Glutamatergic neuron (in vitro differentiated cells): Measurements from ENCODE around the gene RPS27L. TPM values are rescaled to one million over a fixed set of nuclear protein-coding genes. Genes with fewer than 3 reads are reported as not detected.
A peak's percentile ranks its signal among the peaks of the same experiment; 100 is the strongest.

Experiments used
- DNase-seq: peaks from one replicate; pipeline ENCODE4 v3.0.0; 2022
- H3K27ac Mint-ChIP-seq: one replicate; pipeline ENCODE4 v1.8.0; 2020; ENCODE audit warnings: mild to moderate bottlenecking, mixed read lengths, inconsistent platforms; ENCODE audit not compliant: unreplicated experiment
- H3K27me3 Mint-ChIP-seq: one replicate; pipeline ENCODE4 v1.8.0; 2020; ENCODE audit warnings: mild to moderate bottlenecking, moderate library complexity, mixed read lengths, inconsistent platforms; ENCODE audit not compliant: unreplicated experiment
- H3K36me3 Mint-ChIP-seq: one replicate; pipeline ENCODE4 v1.8.0; 2020; ENCODE audit warnings: mild to moderate bottlenecking, mixed read lengths, inconsistent platforms; ENCODE audit not compliant: unreplicated experiment
- H3K4me1 Mint-ChIP-seq: one replicate; pipeline ENCODE4 v1.8.0; 2020; ENCODE audit warnings: mild to moderate bottlenecking, low read depth, mixed read lengths, inconsistent platforms; ENCODE audit not compliant: unreplicated experiment
- H3K4me3 Mint-ChIP-seq: one replicate; pipeline ENCODE4 v1.8.0; 2020; ENCODE audit warnings: mild to moderate bottlenecking, mixed read lengths, inconsistent platforms; ENCODE audit not compliant: unreplicated experiment
- H3K9me3 Mint-ChIP-seq: one replicate; pipeline ENCODE4 v1.8.0; 2020; ENCODE audit warnings: mild to moderate bottlenecking, moderate library complexity, mixed read lengths, inconsistent platforms; ENCODE audit not compliant: unreplicated experiment
- CTCF ChIP-seq: fragments of 200-600 bp; sonication (generic); IDR thresholded peaks from one replicate; pipeline ENCODE4 v1.5.0; 2021; ENCODE audit not compliant: partially characterized antibody, unreplicated experiment
- total RNA-seq: library from RNA; stranded (reverse); fragmentation: NEBNext Ultra II Directional; extraction: Animal tissue kit (Norgen Biotek cat#: 25700); gene quantifications from one replicate; pipeline ENCODE4 v1.2.1, GENCODE V29; 2021; ENCODE audit not compliant: unreplicated experiment

RPS27L gene
- total RNA-seq, 1 donor from 2014 or later = 128 TPM

- Mint-ChIP-seq H3K27me3 (peaks cover 3% of the 10 kb centered on the region), H3K4me1 (peaks cover 66% of the 10 kb centered on the region), H3K27ac (peak overlapping the region; percentile 79), H3K4me3 (peak overlapping the region; percentile 59), H3K9me3 (no peaks in the 10 kb centered on the region), H3K36me3 (no peaks in the 10 kb centered on the region)
- no peak for TF ChIP-seq CTCF
- DNase-seq = no peak
These were observed 37.7 kb upstream of the RPS27L start for GRCh38 chr15:63194880-63195568.

DNA sequence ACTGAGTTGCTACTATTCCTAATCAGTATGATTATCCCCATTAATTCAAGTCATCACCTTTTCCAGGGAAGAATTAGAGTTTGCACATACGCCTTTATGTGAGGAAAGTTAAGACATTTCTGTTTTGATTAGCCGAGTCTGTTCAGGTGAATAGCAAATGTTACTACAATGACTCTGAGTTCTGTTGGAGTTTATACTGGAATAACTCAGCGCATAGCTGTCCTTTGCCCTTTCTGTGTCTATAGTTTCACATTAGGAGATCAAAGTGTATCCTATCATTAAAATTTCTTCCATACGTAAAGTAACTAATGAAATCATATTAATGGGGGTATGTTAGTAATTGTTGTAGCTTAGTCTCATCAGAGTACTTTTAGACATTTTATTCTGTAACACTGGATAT, 37.0 kb upstream of the RPS27L start:
- peaks cover 62% of the 10 kb centered on the region for H3K4me1 Mint-ChIP-seq
- peak overlapping the region; percentile 43 for H3K4me3 Mint-ChIP-seq
- no peak for TF ChIP-seq CTCF
- DNase-seq = no peak
- H3K27me3 Mint-ChIP-seq = peaks cover 7% of the 10 kb centered on the region
- H3K27ac Mint-ChIP-seq = peak overlapping the region; percentile 44
- no peaks in the 10 kb centered on the region for H3K9me3 Mint-ChIP-seq
- H3K36me3 Mint-ChIP-seq = no peaks in the 10 kb centered on the region

DNA sequence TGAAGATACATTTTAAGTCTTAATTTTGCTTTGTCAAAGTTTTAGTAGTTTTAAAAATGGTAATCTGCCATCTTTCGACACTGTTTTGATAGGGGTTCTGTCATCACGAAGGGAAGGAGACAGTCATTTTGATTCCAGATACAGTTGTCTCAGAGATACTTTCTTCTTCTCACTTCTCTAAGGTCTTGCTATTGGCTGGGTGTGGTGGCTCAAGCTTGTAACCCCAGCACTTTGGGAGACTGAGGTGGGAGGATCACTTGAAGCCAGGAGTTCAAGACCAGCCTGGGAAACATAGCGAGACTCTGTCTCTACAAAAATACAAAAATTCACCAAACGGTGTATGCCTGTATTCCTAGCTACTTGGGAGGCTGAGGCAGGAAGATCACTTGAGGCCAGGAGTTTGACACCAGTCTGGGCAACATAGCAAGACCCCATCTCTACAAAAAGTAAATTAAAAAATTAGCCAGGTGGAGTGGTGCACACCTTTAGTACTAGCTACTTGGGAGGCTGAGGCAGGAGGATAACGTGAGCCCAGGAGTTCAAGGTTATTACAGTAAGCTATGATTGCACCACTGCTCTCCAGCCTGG, 35.4 kb upstream of the RPS27L start:
- no peaks in the 10 kb centered on the region for H3K36me3 Mint-ChIP-seq
- peaks cover 55% of the 10 kb centered on the region for H3K4me1 Mint-ChIP-seq
- no peak for DNase-seq
- H3K9me3 Mint-ChIP-seq = no peaks in the 10 kb centered on the region
- peaks cover 7% of the 10 kb centered on the region for H3K27me3 Mint-ChIP-seq
- H3K27ac Mint-ChIP-seq = no peak overlapping the region
- TF ChIP-seq CTCF = no peak
- H3K4me3 Mint-ChIP-seq = peak overlapping the region; percentile 81

GRCh38 chr15:63191895-63192618, 34.8 kb upstream of the RPS27L start:
- Mint-ChIP-seq H3K27ac (no peak overlapping the region), H3K4me1 (peaks cover 50% of the 10 kb centered on the region), H3K36me3 (no peaks in the 10 kb centered on the region), H3K27me3 (peaks cover 7% of the 10 kb centered on the region), H3K4me3 (peak overlapping the region; percentile 81), H3K9me3 (no peaks in the 10 kb centered on the region)
- no peak for TF ChIP-seq CTCF
- no peak for DNase-seq
